HL-60 (cell line): ENCODE measurements around the gene HASPIN.

Source experiments
- POLR2AphosphoS5 ChIP-seq: IDR thresholded peaks from 2 replicates; pipeline ENCODE4 v1.6.1; 2012; ENCODE audit warnings: low read depth
- REST ChIP-seq: IDR thresholded peaks from 2 replicates; pipeline ENCODE4 v1.6.1; 2012; ENCODE audit warnings: low read depth; ENCODE audit not compliant: insufficient replicate concordance
- SPI1 ChIP-seq: IDR thresholded peaks from 2 replicates; pipeline ENCODE4 v1.6.1; 2012; ENCODE audit warnings: low read depth, mild to moderate bottlenecking, borderline replicate concordance
- TF ChIP-seq, protein P1 (sequence below): IDR thresholded peaks from one replicate; pipeline ENCODE4 v1.5.1; 2011; ENCODE audit warnings: low read length, control low read depth, inconsistent platforms; ENCODE audit not compliant: insufficient read depth

DNA sequence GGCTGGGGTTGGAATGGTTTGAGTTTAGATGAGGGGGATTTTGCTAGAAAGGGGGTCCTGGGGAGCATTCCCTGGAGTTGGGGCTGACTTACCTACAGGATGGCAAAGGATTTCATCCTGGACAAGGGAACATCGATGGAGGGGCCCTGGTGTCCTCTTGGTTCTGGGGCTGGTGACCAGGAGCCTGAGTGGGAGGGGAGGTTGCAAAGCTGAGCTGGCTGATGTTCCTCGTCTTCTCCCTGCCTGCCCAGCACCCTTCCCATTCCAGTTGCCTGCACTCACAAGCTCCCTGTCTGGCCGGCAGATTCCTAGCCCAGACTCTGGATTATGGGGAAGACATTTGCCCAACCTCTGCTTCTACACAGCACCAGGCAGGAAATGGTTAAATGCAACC is 40.1 kb downstream of the HASPIN start:
- TF ChIP-seq, protein P1, sequence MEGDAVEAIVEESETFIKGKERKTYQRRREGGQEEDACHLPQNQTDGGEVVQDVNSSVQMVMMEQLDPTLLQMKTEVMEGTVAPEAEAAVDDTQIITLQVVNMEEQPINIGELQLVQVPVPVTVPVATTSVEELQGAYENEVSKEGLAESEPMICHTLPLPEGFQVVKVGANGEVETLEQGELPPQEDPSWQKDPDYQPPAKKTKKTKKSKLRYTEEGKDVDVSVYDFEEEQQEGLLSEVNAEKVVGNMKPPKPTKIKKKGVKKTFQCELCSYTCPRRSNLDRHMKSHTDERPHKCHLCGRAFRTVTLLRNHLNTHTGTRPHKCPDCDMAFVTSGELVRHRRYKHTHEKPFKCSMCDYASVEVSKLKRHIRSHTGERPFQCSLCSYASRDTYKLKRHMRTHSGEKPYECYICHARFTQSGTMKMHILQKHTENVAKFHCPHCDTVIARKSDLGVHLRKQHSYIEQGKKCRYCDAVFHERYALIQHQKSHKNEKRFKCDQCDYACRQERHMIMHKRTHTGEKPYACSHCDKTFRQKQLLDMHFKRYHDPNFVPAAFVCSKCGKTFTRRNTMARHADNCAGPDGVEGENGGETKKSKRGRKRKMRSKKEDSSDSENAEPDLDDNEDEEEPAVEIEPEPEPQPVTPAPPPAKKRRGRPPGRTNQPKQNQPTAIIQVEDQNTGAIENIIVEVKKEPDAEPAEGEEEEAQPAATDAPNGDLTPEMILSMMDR = no peak
- TF ChIP-seq SPI1 (no peak), REST (no peak), POLR2AphosphoS5 (no peak)
